ENCODE measurements around the gene ABHD6.

DNA sequence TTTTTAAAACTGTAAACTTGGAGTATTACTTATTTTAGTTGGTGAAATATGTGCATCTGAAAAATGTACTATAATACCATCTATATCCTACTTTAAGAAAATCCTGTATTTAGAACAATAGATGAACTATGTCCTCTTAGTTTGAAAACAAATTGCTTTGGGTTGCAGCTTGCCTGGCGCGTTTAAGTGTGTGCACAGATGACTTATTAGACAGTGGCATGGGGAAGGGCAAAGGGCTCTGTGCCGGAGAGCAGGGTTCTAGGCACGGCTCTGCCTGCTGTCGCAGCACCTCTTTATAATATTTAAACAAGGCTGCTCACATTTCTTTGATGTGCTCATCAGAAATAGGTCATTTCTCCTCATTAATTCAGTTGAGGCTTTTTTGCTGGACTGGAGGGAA, 105.1 kb downstream of the ABHD6 start:
- no peak for TF ChIP-seq POLR2A (IDR thresholded peaks at IDR 0.05; ENCODE audit: low read depth, low read length)
- TF ChIP-seq POLR2AphosphoS5 (IDR thresholded peaks at IDR 0.05; ENCODE audit: low read depth, low read length), result no peak

Data from GM12892 (cell line).